ENCODE results near the gene PLLP. TPM values are rescaled to one million over a fixed set of nuclear protein-coding genes. Genes with fewer than 3 reads are reported as not detected.

The PLLP gene
- total and polyA plus RNA-seq, 2 experiments from 2014 or later = 1.3 to 6.1 TPM

DNA sequence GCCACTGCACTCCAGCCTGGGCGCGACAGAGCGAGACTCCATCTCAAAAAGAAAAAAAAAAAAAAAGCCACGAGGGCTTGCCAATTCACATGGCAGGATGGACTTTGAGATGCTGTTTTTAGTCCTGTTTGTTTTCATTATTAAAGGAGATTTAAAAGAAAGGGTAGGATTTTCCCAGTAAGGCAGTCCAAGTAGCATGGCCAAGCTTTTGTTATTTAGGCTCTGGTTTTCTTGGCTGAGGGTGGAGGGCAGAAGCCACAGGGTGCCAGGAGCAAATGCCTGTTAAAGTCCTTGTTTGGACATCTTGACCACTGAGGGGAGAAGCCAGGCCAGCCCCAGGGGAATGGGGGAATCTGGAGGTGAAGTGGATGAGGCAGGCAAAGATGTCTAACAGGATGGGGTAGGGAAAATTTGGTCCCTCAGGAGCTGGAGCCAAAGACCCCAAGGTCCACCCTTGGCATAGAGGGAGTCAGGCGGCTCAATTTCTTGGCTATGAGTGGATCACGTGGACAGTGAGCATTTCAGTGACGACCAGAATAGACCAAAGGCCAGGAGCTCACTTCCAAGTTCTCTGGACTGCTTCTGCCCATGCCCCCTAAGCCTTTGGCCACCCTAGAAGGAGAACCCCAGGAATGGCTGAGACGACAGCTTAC is 20.8 kb upstream of the PLLP start (continued):
- TF ChIP-seq ZNF462 (CRISPR knock-in tag; IDR thresholded peaks at IDR 0.05) (no peak), EZH2 (IDR thresholded peaks at IDR 0.05; ENCODE audit: low read depth, unreplicated experiment) (no peak), CREB1 (CRISPR knock-in tag; IDR thresholded peaks at IDR 0.05; ENCODE audit: low read depth) (no peak), ZNF331 (CRISPR knock-in tag; IDR thresholded peaks at IDR 0.05; ENCODE audit: low read depth) (no peak), EZH2phosphoT487 (IDR thresholded peaks at IDR 0.05; ENCODE audit: unreplicated experiment) (no peak), REST (IDR thresholded peaks at IDR 0.05; ENCODE audit: unreplicated experiment) (no peak), POLR2AphosphoS5 (IDR thresholded peaks at IDR 0.05; ENCODE audit: low read depth) (no peak), ZNF114 (CRISPR knock-in tag; IDR thresholded peaks at IDR 0.05) (no peak), NANOG (IDR thresholded peaks at IDR 0.05; ENCODE audit: borderline replicate concordance) (no peak), STAT1 (IDR thresholded peaks at IDR 0.05; ENCODE audit: unreplicated experiment) (no peak)
- TF ChIP-seq, protein P1, sequence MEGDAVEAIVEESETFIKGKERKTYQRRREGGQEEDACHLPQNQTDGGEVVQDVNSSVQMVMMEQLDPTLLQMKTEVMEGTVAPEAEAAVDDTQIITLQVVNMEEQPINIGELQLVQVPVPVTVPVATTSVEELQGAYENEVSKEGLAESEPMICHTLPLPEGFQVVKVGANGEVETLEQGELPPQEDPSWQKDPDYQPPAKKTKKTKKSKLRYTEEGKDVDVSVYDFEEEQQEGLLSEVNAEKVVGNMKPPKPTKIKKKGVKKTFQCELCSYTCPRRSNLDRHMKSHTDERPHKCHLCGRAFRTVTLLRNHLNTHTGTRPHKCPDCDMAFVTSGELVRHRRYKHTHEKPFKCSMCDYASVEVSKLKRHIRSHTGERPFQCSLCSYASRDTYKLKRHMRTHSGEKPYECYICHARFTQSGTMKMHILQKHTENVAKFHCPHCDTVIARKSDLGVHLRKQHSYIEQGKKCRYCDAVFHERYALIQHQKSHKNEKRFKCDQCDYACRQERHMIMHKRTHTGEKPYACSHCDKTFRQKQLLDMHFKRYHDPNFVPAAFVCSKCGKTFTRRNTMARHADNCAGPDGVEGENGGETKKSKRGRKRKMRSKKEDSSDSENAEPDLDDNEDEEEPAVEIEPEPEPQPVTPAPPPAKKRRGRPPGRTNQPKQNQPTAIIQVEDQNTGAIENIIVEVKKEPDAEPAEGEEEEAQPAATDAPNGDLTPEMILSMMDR (conservative IDR thresholded peaks at IDR 0.05; ENCODE audit: low read depth in 2 of 2) = no peak

All from GM23338 (cell line).